ENCODE results near the gene RAD51B.

Gene RAD51B

GRCh38 chr14:68188174-68188573 lies 368.6 kb downstream of the RAD51B start:
- TF ChIP-seq ZFX (IDR thresholded peaks at IDR 0.05) (no peak), CTCF (conservative IDR thresholded peaks at IDR 0.05) (no peak)
- no peak overlapping the region for H3K27ac ChIP-seq

GRCh38 chr14:68190032-68190431 lies 370.5 kb downstream of the RAD51B start:
- TF ChIP-seq ZFX (IDR thresholded peaks at IDR 0.05) (no peak), CTCF (conservative IDR thresholded peaks at IDR 0.05) (no peak)
- no peak overlapping the region for H3K27ac ChIP-seq

- no peak for TF ChIP-seq CTCF (conservative IDR thresholded peaks at IDR 0.05)
- TF ChIP-seq ZFX (IDR thresholded peaks at IDR 0.05) = no peak
These were observed 372.2 kb downstream of the RAD51B start for GRCh38 chr14:68191567-68192321.

GRCh38 chr14:68192935-68193334 lies 373.4 kb downstream of the RAD51B start:
- H3K27ac ChIP-seq = no peak overlapping the region
- TF ChIP-seq CTCF (conservative IDR thresholded peaks at IDR 0.05) (no peak), ZFX (IDR thresholded peaks at IDR 0.05) (no peak)

More at GRCh38 chr14:68191567-68192321, 372.2 kb downstream of the RAD51B start:
- no peak overlapping the region for H3K27ac ChIP-seq

- no peak for TF ChIP-seq ZFX (IDR thresholded peaks at IDR 0.05)
- no peak for TF ChIP-seq CTCF (conservative IDR thresholded peaks at IDR 0.05)
- no peak overlapping the region for H3K27ac ChIP-seq
These were observed 374.5 kb downstream of the RAD51B start for GRCh38 chr14:68193970-68194681.

GRCh38 chr14:68195126-68195525 lies 375.5 kb downstream of the RAD51B start:
- no peak for TF ChIP-seq ZFX (IDR thresholded peaks at IDR 0.05)
- TF ChIP-seq CTCF (conservative IDR thresholded peaks at IDR 0.05) = no peak
- no peak overlapping the region for H3K27ac ChIP-seq

Measured in C4-2B (cell line).